Neuronal stem cell (in vitro differentiated cells): ENCODE results near the gene HSPD1.

Experiments
- DNase-seq: peaks from one replicate; pipeline ENCODE4 v3.0.0-alpha.2; 2013; ENCODE audit warnings: low spot score
- H2AFZ ChIP-seq: one replicate; pipeline ENCODE4 v1.6.1; 2013; ENCODE audit warnings: mild to moderate bottlenecking, low read length, inconsistent platforms
- H2AK5ac ChIP-seq: 2 replicates; pipeline ENCODE4 v1.6.1; 2013; ENCODE audit warnings: low read depth, mild to moderate bottlenecking, inconsistent platforms, low read length, moderate library complexity, mixed read lengths
- H2BK120ac ChIP-seq: 2 replicates; pipeline ENCODE4 v1.6.1; 2013; ENCODE audit warnings: low read depth, mild to moderate bottlenecking, inconsistent platforms, low read length, moderate library complexity, mixed read lengths
- H2BK12ac ChIP-seq: one replicate; pipeline ENCODE4 v1.6.1; 2013; ENCODE audit warnings: low read length, inconsistent platforms
- H2BK15ac ChIP-seq: 2 replicates; pipeline ENCODE4 v1.6.1; 2013; ENCODE audit warnings: mild to moderate bottlenecking, low read length, inconsistent platforms, mixed read lengths
- H2BK5ac ChIP-seq: one replicate; pipeline ENCODE4 v1.6.1; 2013; ENCODE audit warnings: inconsistent platforms, mild to moderate bottlenecking, low read length, moderate library complexity
- H3K14ac ChIP-seq: one replicate; pipeline ENCODE4 v1.6.1; 2013; ENCODE audit warnings: low read length, inconsistent platforms
- H3K18ac ChIP-seq: 2 replicates; pipeline ENCODE4 v1.6.1; 2013; ENCODE audit warnings: low read length, inconsistent platforms
- H3K23ac ChIP-seq: 2 replicates; pipeline ENCODE4 v1.6.1; 2013; ENCODE audit warnings: low read depth, mild to moderate bottlenecking, mixed read lengths, low read length, inconsistent platforms; ENCODE audit not compliant: poor library complexity
- H3K27ac ChIP-seq: replicated peaks from 3 replicates; pipeline ENCODE4 v1.5.1; 2013; ENCODE audit warnings: low read length, inconsistent platforms
- H3K27me3 ChIP-seq, 3 experiments: 2 replicates each; pipeline ENCODE4 v1.6.1; 2013; ENCODE audit warnings: low read length in 3 of 3, mild to moderate bottlenecking in 2 of 3, inconsistent platforms in 1 of 3, low read depth in 1 of 3, mixed read lengths in 1 of 3, moderate library complexity in 1 of 3; ENCODE audit not compliant: control insufficient read depth in 3 of 3, insufficient read depth in 3 of 3
- H3K36me3 ChIP-seq, 2 donors: replicated peaks in 1 of 2; 2 replicates each; pipeline ENCODE4 v1.6.1; 2013; ENCODE audit warnings: low read length in 2 of 2; ENCODE audit not compliant: control insufficient read depth in 2 of 2, insufficient read depth in 2 of 2
- H3K4ac ChIP-seq: 2 replicates; pipeline ENCODE4 v1.6.1; 2013; ENCODE audit warnings: inconsistent platforms, mild to moderate bottlenecking, low read length, moderate library complexity
- H3K4me1 ChIP-seq, 2 donors: 1 replicate in 1 of 2; 2 replicates in 1 of 2; pipeline ENCODE4 v1.6.1; 2013; ENCODE audit warnings: low read length in 2 of 2, low read depth in 1 of 2; ENCODE audit not compliant: control insufficient read depth in 2 of 2, insufficient read depth in 1 of 2
- H3K4me2 ChIP-seq: one replicate; pipeline ENCODE4 v1.6.1; 2013; ENCODE audit warnings: mild to moderate bottlenecking, low read length, inconsistent platforms; ENCODE audit not compliant: insufficient read depth, poor library complexity, severe bottlenecking
- H3K4me3 ChIP-seq, 2 donors: 2 replicates each; pipeline ENCODE4 v1.5.1; 2013; ENCODE audit warnings: low read length in 2 of 2, mild to moderate bottlenecking in 2 of 2, inconsistent platforms in 1 of 2, moderate library complexity in 1 of 2
- H3K79me1 ChIP-seq: one replicate; pipeline ENCODE4 v1.6.1; 2013; ENCODE audit warnings: low read depth, mild to moderate bottlenecking, inconsistent platforms, low read length, moderate library complexity
- H3K9ac ChIP-seq: one replicate; pipeline ENCODE4 v1.6.1; 2013; ENCODE audit warnings: mild to moderate bottlenecking, low read depth, low read length, inconsistent platforms; ENCODE audit not compliant: poor library complexity
- H3K9me3 ChIP-seq, 2 donors: replicated peaks in 1 of 2; 2 replicates each; pipeline versions ENCODE3 to v1.6.1; 2013; ENCODE audit warnings: low read length in 2 of 2, mild to moderate bottlenecking in 2 of 2, inconsistent platforms in 1 of 2, low read depth in 1 of 2, mixed read lengths in 1 of 2, moderate library complexity in 1 of 2; ENCODE audit not compliant: control insufficient read depth in 2 of 2, insufficient read depth in 1 of 2
- H4K8ac ChIP-seq: one replicate; pipeline ENCODE4 v1.6.1; 2013; ENCODE audit warnings: low read depth, mild to moderate bottlenecking, inconsistent platforms, low read length, moderate library complexity
- H4K91ac ChIP-seq: one replicate; pipeline ENCODE4 v1.6.1; 2013; ENCODE audit warnings: low read length, low read depth, mild to moderate bottlenecking, inconsistent platforms; ENCODE audit not compliant: poor library complexity
- WGBS, 2 donors: extraction: QIAGEN DNeasy Blood & Tissue Kit; methylation state at CpG; one replicate each; pipeline ENCODE4 v1.1.7; 2013; ENCODE audit warnings: missing lambda C conversion rate in 2 of 2, mixed read lengths in 1 of 2; ENCODE audit not compliant: insufficient read length in 2 of 2, insufficient replicate concordance in 1 of 2; ENCODE audit errors: extremely low coverage in 2 of 2; 5-methylcytosine and 5-hydroxymethylcytosine counted together

Gene HSPD1

GRCh38 chr2:197477797-197478196 lies 21.8 kb downstream of the HSPD1 start:
- Histone ChIP-seq H4K8ac (no peak overlapping the region), H3K23ac (no peak overlapping the region), H2BK12ac (no peak overlapping the region), H4K91ac (no peak overlapping the region), H3K9ac (no peak overlapping the region), H2AFZ (no peak overlapping the region), H2BK5ac (no peak overlapping the region), H3K18ac (no peak overlapping the region), H3K79me1 (no peaks in the 10 kb centered on the region), H3K4ac (no peak overlapping the region), H3K9me3 (no peaks in the 10 kb centered on the region), H2BK120ac (no peak overlapping the region), H3K4me1 (no peaks in the 10 kb centered on the region), H3K14ac (no peak overlapping the region), H3K4me2 (no peak overlapping the region), H3K4me3 (no peak overlapping the region), H3K27ac (no peak overlapping the region), H2AK5ac (no peak overlapping the region), H3K36me3 (peaks cover 0 to 43% of the 10 kb centered on the region in 2 donors), H3K27me3 (no peaks in the 10 kb centered on the region), H2BK15ac (no peak overlapping the region)
- no peak for DNase-seq
- whole genome bisulfite sequencing, 2 donors = no CpG with 5 or more reads among the region's 3 CpGs

- Histone ChIP-seq H3K4me2 (no peak overlapping the region), H3K79me1 (no peaks in the 10 kb centered on the region), H3K23ac (no peak overlapping the region), H3K9me3 (no peaks in the 10 kb centered on the region), H4K8ac (no peak overlapping the region), H3K18ac (no peak overlapping the region), H2AK5ac (no peak overlapping the region), H2BK5ac (no peak overlapping the region), H2BK15ac (no peak overlapping the region), H2BK12ac (no peak overlapping the region), H2AFZ (no peak overlapping the region), H3K36me3 (peaks cover 0 to 61% of the 10 kb centered on the region in 2 donors), H3K27ac (no peak overlapping the region), H3K27me3 (no peaks in the 10 kb centered on the region), H3K4me3 (no peak overlapping the region), H3K4ac (no peak overlapping the region), H4K91ac (no peak overlapping the region), H3K14ac (no peak overlapping the region), H3K9ac (no peak overlapping the region), H3K4me1 (no peaks in the 10 kb centered on the region), H2BK120ac (no peak overlapping the region)
- DNase-seq = no peak
- WGBS, 2 donors = no CpG with 5 or more reads among the region's 5 CpGs
Measured at GRCh38 chr2:197472166-197472565, 27.5 kb downstream of the HSPD1 start.

- no peak overlapping the region for H4K8ac ChIP-seq
- H3K14ac ChIP-seq = no peak overlapping the region
- no peak overlapping the region for H3K4me2 ChIP-seq
- no peak overlapping the region for H2AK5ac ChIP-seq
- H3K23ac ChIP-seq = no peak overlapping the region
- H3K79me1 ChIP-seq = no peaks in the 10 kb centered on the region
- H3K27me3 ChIP-seq = no peaks in the 10 kb centered on the region
- no peak for DNase-seq
- no peak overlapping the region for H3K18ac ChIP-seq
- H2BK12ac ChIP-seq = no peak overlapping the region
- H2BK5ac ChIP-seq = no peak overlapping the region
- no peak overlapping the region for H2AFZ ChIP-seq
- H3K27ac ChIP-seq = no peak overlapping the region
- no peak overlapping the region for H4K91ac ChIP-seq
- no peaks in the 10 kb centered on the region for H3K4me1 ChIP-seq
- no peak overlapping the region for H3K9ac ChIP-seq
- H2BK15ac ChIP-seq = no peak overlapping the region
- H3K4ac ChIP-seq = no peak overlapping the region
- H2BK120ac ChIP-seq = no peak overlapping the region
- H3K9me3 ChIP-seq = no peaks in the 10 kb centered on the region
- WGBS, 2 donors = no CpG with 5 or more reads among the region's 1 CpG
- peaks cover 5 to 49% of the 10 kb centered on the region in 2 donors for H3K36me3 ChIP-seq
- no peak overlapping the region for H3K4me3 ChIP-seq
Measured at GRCh38 chr2:197464175-197464574, 35.5 kb downstream of the HSPD1 start.

- no peak overlapping the region for H4K8ac ChIP-seq
- no peak overlapping the region for H3K4me2 ChIP-seq
- no peak overlapping the region for H2BK15ac ChIP-seq
- no peaks in the 10 kb centered on the region for H3K4me1 ChIP-seq
- H3K27me3 ChIP-seq = no peaks in the 10 kb centered on the region
- no peak overlapping the region for H2AFZ ChIP-seq
- no peak overlapping the region for H3K4me3 ChIP-seq
- H4K91ac ChIP-seq = no peak overlapping the region
- no peak for DNase-seq
- no peak overlapping the region for H2BK120ac ChIP-seq
- H3K9ac ChIP-seq = no peak overlapping the region
- H2BK12ac ChIP-seq = no peak overlapping the region
- no peaks in the 10 kb centered on the region for H3K9me3 ChIP-seq
- H3K4ac ChIP-seq = no peak overlapping the region
- no peak overlapping the region for H3K14ac ChIP-seq
- H3K36me3 ChIP-seq = peaks cover 5 to 36% of the 10 kb centered on the region in 2 donors
- no peak overlapping the region for H2AK5ac ChIP-seq
- H2BK5ac ChIP-seq = no peak overlapping the region
- no CpG with 5 or more reads among the region's 2 CpGs for WGBS, 2 donors
- no peak overlapping the region for H3K23ac ChIP-seq
- no peaks in the 10 kb centered on the region for H3K79me1 ChIP-seq
- H3K27ac ChIP-seq = no peak overlapping the region
- H3K18ac ChIP-seq = no peak overlapping the region
Measured at GRCh38 chr2:197461057-197461456, 38.6 kb downstream of the HSPD1 start.
